H1 (cell line): ENCODE measurements around the gene TMEM127. TPM values are rescaled to one million over a fixed set of nuclear protein-coding genes. Genes with fewer than 3 reads are reported as not detected.

Source experiments
- ASH2L ChIP-seq: fragments of 200-600, 300-600 bp; sonication (generic); IDR thresholded peaks from one replicate; pipeline ENCODE4 v1.7.1; 2017; ENCODE audit warnings: low read length
- EP300 ChIP-seq, 2 experiments: IDR thresholded peaks; 1 replicate in 1 of 2; 2 replicates in 1 of 2; pipeline ENCODE4 v1.6.1; 2011 to 2012; ENCODE audit warnings: low read depth in 2 of 2, low read length in 2 of 2, mild to moderate bottlenecking in 2 of 2, borderline replicate concordance in 1 of 2, inconsistent platforms in 1 of 2, moderate library complexity in 1 of 2
- HDAC6 ChIP-seq: IDR thresholded peaks from one replicate; pipeline ENCODE4 v1.7.1; 2012; ENCODE audit warnings: low read depth, mild to moderate bottlenecking, inconsistent platforms, low read length, moderate library complexity
- NANOG ChIP-seq: IDR thresholded peaks from 2 replicates; pipeline ENCODE4 v1.6.1; 2011; ENCODE audit warnings: low read length, low read depth, mild to moderate bottlenecking, inconsistent platforms; ENCODE audit not compliant: insufficient read depth, poor library complexity, severe bottlenecking
- SIN3A ChIP-seq, 2 experiments: IDR thresholded peaks in 1 of 2; conservative IDR thresholded peaks in 1 of 2; 2 replicates each; pipeline ENCODE4 v1.6.1; 2011 to 2012; ENCODE audit warnings: low read length in 2 of 2, improper control_type of control experiment in 1 of 2, low read depth in 1 of 2, mild to moderate bottlenecking in 1 of 2
- polyA plus RNA-seq, 7 experiments: library from polyadenylated mRNA; depleted of rRNA in 3 of 7; stranded (reverse) in 5 of 7; unstranded in 2 of 7; fragments of >200 nt in 5 of 7; fragments of 200-250 nt in 2 of 7; gene quantifications; 1 replicate in 5 of 7; 2 replicates in 1 of 7; 4 replicates in 1 of 7; pipeline versions ENCODE4 v1.2.1 to v1.2.3, GENCODE V29; 2011 to 2013; ENCODE audit warnings: missing spikeins in 2 of 7, mixed read lengths in 2 of 7
- total RNA-seq: library from RNA; stranded (reverse); fragmentation: NEBNext Ultra II Directional; extraction: Animal tissue kit (Norgen Biotek cat#: 25700); gene quantifications from 2 replicates; pipeline ENCODE4 v1.2.1, GENCODE V29; 2021
- TF ChIP-seq, protein P1 (sequence below): fragments of 300-600 bp; sonication (generic); IDR thresholded peaks from 2 replicates; pipeline ENCODE4 v1.7.1; 2012; ENCODE audit warnings: low read length, moderate library complexity, mild to moderate bottlenecking, inconsistent platforms; ENCODE audit not compliant: insufficient replicate concordance

Gene TMEM127
- total and polyA plus RNA-seq, 2 of the 8 experiments (the other 6 are each of a cell fraction or from before 2014, with no cell fraction given): 25.0 to 41.0 TPM

- TF ChIP-seq, protein P1, sequence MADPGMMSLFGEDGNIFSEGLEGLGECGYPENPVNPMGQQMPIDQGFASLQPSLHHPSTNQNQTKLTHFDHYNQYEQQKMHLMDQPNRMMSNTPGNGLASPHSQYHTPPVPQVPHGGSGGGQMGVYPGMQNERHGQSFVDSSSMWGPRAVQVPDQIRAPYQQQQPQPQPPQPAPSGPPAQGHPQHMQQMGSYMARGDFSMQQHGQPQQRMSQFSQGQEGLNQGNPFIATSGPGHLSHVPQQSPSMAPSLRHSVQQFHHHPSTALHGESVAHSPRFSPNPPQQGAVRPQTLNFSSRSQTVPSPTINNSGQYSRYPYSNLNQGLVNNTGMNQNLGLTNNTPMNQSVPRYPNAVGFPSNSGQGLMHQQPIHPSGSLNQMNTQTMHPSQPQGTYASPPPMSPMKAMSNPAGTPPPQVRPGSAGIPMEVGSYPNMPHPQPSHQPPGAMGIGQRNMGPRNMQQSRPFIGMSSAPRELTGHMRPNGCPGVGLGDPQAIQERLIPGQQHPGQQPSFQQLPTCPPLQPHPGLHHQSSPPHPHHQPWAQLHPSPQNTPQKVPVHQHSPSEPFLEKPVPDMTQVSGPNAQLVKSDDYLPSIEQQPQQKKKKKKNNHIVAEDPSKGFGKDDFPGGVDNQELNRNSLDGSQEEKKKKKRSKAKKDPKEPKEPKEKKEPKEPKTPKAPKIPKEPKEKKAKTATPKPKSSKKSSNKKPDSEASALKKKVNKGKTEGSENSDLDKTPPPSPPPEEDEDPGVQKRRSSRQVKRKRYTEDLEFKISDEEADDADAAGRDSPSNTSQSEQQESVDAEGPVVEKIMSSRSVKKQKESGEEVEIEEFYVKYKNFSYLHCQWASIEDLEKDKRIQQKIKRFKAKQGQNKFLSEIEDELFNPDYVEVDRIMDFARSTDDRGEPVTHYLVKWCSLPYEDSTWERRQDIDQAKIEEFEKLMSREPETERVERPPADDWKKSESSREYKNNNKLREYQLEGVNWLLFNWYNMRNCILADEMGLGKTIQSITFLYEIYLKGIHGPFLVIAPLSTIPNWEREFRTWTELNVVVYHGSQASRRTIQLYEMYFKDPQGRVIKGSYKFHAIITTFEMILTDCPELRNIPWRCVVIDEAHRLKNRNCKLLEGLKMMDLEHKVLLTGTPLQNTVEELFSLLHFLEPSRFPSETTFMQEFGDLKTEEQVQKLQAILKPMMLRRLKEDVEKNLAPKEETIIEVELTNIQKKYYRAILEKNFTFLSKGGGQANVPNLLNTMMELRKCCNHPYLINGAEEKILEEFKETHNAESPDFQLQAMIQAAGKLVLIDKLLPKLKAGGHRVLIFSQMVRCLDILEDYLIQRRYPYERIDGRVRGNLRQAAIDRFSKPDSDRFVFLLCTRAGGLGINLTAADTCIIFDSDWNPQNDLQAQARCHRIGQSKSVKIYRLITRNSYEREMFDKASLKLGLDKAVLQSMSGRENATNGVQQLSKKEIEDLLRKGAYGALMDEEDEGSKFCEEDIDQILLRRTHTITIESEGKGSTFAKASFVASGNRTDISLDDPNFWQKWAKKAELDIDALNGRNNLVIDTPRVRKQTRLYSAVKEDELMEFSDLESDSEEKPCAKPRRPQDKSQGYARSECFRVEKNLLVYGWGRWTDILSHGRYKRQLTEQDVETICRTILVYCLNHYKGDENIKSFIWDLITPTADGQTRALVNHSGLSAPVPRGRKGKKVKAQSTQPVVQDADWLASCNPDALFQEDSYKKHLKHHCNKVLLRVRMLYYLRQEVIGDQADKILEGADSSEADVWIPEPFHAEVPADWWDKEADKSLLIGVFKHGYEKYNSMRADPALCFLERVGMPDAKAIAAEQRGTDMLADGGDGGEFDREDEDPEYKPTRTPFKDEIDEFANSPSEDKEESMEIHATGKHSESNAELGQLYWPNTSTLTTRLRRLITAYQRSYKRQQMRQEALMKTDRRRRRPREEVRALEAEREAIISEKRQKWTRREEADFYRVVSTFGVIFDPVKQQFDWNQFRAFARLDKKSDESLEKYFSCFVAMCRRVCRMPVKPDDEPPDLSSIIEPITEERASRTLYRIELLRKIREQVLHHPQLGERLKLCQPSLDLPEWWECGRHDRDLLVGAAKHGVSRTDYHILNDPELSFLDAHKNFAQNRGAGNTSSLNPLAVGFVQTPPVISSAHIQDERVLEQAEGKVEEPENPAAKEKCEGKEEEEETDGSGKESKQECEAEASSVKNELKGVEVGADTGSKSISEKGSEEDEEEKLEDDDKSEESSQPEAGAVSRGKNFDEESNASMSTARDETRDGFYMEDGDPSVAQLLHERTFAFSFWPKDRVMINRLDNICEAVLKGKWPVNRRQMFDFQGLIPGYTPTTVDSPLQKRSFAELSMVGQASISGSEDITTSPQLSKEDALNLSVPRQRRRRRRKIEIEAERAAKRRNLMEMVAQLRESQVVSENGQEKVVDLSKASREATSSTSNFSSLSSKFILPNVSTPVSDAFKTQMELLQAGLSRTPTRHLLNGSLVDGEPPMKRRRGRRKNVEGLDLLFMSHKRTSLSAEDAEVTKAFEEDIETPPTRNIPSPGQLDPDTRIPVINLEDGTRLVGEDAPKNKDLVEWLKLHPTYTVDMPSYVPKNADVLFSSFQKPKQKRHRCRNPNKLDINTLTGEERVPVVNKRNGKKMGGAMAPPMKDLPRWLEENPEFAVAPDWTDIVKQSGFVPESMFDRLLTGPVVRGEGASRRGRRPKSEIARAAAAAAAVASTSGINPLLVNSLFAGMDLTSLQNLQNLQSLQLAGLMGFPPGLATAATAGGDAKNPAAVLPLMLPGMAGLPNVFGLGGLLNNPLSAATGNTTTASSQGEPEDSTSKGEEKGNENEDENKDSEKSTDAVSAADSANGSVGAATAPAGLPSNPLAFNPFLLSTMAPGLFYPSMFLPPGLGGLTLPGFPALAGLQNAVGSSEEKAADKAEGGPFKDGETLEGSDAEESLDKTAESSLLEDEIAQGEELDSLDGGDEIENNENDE: no peak
- TF ChIP-seq NANOG: no peak
- no peak for TF ChIP-seq ASH2L
- TF ChIP-seq HDAC6: no peak
- TF ChIP-seq EP300 (IDR thresholded peaks at IDR 0.05; ENCODE audit: borderline replicate concordance in 1 of 2, low read depth in 2 of 2, low read length in 2 of 2): no peak
- no peak for TF ChIP-seq SIN3A (conservative IDR thresholded peaks at IDR 0.05 in 1 of 2, IDR thresholded peaks at IDR 0.05 in 1 of 2; ENCODE audit: low read depth in 1 of 2, low read length in 2 of 2)
Observed at GRCh38 chr2:96301865-96302264, 36.1 kb upstream of the TMEM127 start (continued).
